Activated T-cell treated with anti-CD3 and anti-CD28 coated beads, Interleukin-2, amount 50 U/mL, for 4 hours (primary cell): ENCODE measurements around the gene DNAH3. TPM values are rescaled to one million over a fixed set of nuclear protein-coding genes. Genes with fewer than 3 reads are reported as not detected.
"Not testable (repeated sequence)": the region's sequence is repeated elsewhere in the genome, so short reads cannot be mapped to it uniquely, and the experiment has no call there.

Source experiments
- ATAC-seq, 2 donors: fragments of 200-7000 bp; cut with Tn5 transposase; one replicate each; pipeline ENCODE4 v1.10.0; 2021
- DNase-seq: peaks from one replicate; pipeline ENCODE4 v3.0.0-alpha.2; 2020
- H3K27me3 Mint-ChIP-seq: one replicate; pipeline ENCODE4 v1.8.0; 2021; ENCODE audit warnings: low read depth, mixed read lengths
- H3K36me3 Mint-ChIP-seq: one replicate; pipeline ENCODE4 v1.8.0; 2022; ENCODE audit warnings: mixed read lengths; ENCODE audit not compliant: insufficient read depth
- H3K4me1 Mint-ChIP-seq: one replicate; pipeline ENCODE4 v1.8.0; 2021; ENCODE audit warnings: low read depth, mixed read lengths
- H3K4me3 Mint-ChIP-seq: one replicate; pipeline ENCODE4 v1.8.0; 2021; ENCODE audit warnings: mild to moderate bottlenecking, moderate library complexity, mixed read lengths
- H3K9me3 Mint-ChIP-seq: one replicate; pipeline ENCODE4 v1.8.0; 2021; ENCODE audit warnings: mixed read lengths
- total RNA-seq, 3 donors: library from RNA; stranded (reverse); gene quantifications; one replicate each; pipeline ENCODE4 v1.2.1, GENCODE V29; 2021

DNAH3 gene
- total RNA-seq, 3 donors from 2014 or later: not detected

DNA sequence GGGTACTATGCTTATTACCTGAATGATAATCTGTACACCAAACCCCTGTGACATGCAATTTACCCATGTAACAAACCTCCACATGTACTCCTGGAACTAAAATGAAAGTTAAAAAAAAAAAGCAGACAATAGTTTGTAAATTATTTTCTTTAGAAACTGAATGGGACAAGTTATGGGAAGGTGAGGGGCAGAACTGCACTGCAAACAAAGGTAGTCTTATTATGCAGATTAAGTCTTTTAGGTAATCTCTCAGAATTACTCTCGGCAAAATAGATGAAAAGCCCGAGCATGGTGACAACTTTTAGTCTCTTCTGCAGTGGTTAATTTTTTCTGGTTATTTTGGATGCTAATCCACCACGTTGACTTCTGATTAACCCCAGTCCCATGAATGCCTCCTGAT is 33.3 kb upstream of the DNAH3 start:
- Mint-ChIP-seq H3K4me1 (peaks cover 14% of the 10 kb centered on the region), H3K4me3 (no peak overlapping the region), H3K9me3 (peaks cover 9% of the 10 kb centered on the region), H3K27me3 (no peaks in the 10 kb centered on the region), H3K36me3 (peaks cover 35% of the 10 kb centered on the region)
- ATAC-seq (no peak), DNase-seq (no peak)

DNA sequence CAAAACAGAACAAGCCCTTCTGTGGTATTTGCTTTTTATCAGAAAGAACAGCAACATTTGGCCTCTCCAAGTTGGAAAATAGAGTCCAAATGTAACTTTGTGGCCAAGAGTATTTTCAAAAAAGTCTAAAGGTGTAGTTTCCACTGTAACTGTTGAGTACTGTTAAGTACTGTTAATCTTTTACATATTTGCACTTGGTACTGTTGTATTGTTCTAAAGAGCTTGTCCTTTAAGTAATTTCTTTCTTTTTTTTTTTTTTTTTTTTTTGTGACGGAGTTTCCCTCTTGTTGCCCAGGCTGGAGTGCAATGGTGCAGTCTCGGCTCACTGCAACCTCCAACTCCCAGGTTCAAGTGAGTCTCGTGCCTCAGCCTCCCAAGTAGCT is 29.3 kb upstream of the DNAH3 start:
- ATAC-seq (no peak), DNase-seq (no peak)
- peaks cover 7% of the 10 kb centered on the region for H3K4me1 Mint-ChIP-seq
- no peaks in the 10 kb centered on the region for H3K27me3 Mint-ChIP-seq
- no peak overlapping the region for H3K4me3 Mint-ChIP-seq
- peaks cover 56% of the 10 kb centered on the region for H3K36me3 Mint-ChIP-seq
- H3K9me3 Mint-ChIP-seq: peaks cover 12% of the 10 kb centered on the region

DNA sequence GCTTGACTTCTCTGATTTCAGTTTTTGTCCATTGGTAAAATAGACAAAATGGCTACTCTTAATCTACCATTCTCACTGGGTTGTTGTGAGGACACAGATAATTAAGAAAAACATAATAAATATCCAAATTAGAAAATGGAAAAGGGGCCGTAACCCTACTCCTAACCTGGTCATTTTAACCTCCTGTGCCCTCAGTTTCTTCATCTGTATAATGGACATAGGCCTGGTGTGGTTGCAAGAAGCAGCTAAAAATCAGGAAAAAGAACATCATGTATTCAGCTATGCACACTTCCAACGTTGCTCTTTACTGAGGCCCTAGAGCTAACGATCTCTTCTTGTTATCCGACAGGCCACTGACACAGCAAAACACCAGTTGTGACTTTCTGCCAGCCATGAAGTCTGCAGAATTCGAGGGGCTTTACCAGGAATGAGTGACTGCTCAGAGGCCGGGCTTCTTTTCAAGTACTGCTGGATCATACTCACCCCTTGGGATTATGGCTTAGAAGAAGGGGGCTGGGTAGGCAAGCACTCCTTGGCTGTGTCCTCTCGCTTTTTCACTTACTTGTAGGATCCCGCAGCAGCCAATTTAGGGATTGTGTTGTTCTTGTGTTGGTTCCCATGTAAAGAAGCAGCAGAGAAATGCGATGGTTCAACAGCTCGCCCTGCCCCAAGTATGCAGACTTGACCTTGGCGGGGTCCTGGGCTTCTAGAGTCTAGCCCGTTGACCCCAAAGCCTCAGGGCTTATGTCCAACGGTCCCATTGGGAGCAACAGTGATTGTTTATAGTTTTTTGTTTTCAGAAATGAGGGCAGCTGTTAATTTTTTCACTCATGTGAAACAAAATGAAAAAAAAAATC is 28.7 kb upstream of the DNAH3 start:
- Mint-ChIP-seq H3K36me3 (peaks cover 59% of the 10 kb centered on the region), H3K9me3 (peaks cover 6% of the 10 kb centered on the region)

GRCh38 chr16:21175397-21175796 is 24.8 kb upstream of the DNAH3 start:
- peaks cover 49% of the 10 kb centered on the region for H3K36me3 Mint-ChIP-seq
- DNase-seq (no peak), ATAC-seq (no peak)
- no peaks in the 10 kb centered on the region for H3K4me1 Mint-ChIP-seq
- H3K27me3 Mint-ChIP-seq: no peaks in the 10 kb centered on the region
- H3K4me3 Mint-ChIP-seq: no peak overlapping the region
- H3K9me3 Mint-ChIP-seq: peaks cover 4% of the 10 kb centered on the region

More for the DNA sequence above, 28.7 kb upstream of the DNAH3 start:
- DNase-seq (no peak), ATAC-seq (no peak)
- Mint-ChIP-seq H3K4me1 (peaks cover under 1% of the 10 kb centered on the region), H3K27me3 (no peaks in the 10 kb centered on the region), H3K4me3 (no peak overlapping the region)

GRCh38 chr16:21172650-21173049 is 22.0 kb upstream of the DNAH3 start:
- Mint-ChIP-seq H3K4me3 (no peak overlapping the region), H3K4me1 (no peaks in the 10 kb centered on the region), H3K9me3 (no peaks in the 10 kb centered on the region), H3K27me3 (no peaks in the 10 kb centered on the region), H3K36me3 (peaks cover 35% of the 10 kb centered on the region)
- no peak for ATAC-seq
- DNase-seq: no peak

- H3K36me3 Mint-ChIP-seq: peaks cover 30% of the 10 kb centered on the region
- H3K9me3 Mint-ChIP-seq, H3K27me3 Mint-ChIP-seq, ATAC-seq, H3K4me3 Mint-ChIP-seq, H3K4me1 Mint-ChIP-seq, DNase-seq: not testable (repeated sequence)
These were observed 19.5 kb upstream of the DNAH3 start for GRCh38 chr16:21170116-21170515.

DNA sequence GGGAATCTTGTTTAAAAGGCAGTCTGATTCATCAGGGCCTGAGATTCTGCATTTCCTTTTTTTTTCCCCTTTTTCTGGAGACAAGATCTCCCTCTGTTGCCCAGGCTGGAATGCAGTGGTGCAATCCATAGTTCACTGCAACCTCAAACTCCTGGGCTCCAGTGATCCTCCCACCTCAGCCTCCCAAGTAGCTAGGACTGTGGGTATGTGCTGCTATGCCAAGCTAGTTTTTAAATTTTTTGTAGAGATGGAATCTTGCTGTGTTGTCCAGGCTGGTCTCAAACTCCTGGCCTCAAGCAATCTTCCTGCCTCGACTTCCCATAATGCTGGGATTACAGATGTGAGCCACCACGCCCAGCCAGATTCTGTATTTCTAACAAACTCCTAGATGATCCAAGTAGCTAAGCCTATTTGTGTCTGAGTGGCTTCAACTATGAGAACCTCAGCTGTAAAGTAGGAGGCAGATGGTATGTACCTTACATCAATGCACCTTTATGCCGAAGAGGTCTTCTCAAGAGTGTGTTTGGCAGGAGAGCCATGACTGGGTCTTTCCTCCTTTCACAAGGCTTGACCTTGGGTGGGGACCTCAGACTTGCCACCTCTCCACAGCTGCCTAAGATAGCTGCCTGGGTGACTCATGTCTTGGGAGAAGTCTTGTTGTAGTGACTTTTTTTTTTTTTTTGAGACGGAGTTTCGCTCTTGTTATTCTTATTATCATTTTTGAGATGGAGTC is 18.8 kb upstream of the DNAH3 start:
- H3K9me3 Mint-ChIP-seq: no peaks in the 10 kb centered on the region
- DNase-seq (no peak), ATAC-seq (no peak)
- H3K4me3 Mint-ChIP-seq: no peak overlapping the region
- no peaks in the 10 kb centered on the region for H3K4me1 Mint-ChIP-seq
- peaks cover 27% of the 10 kb centered on the region for H3K36me3 Mint-ChIP-seq
- H3K27me3 Mint-ChIP-seq: no peaks in the 10 kb centered on the region

GRCh38 chr16:21167929-21168602 is 17.4 kb upstream of the DNAH3 start:
- no peaks in the 10 kb centered on the region for H3K9me3 Mint-ChIP-seq
- H3K27me3 Mint-ChIP-seq: no peaks in the 10 kb centered on the region
- DNase-seq (no peak), ATAC-seq (no peak)
- H3K36me3 Mint-ChIP-seq: peaks cover 23% of the 10 kb centered on the region
- no peaks in the 10 kb centered on the region for H3K4me1 Mint-ChIP-seq
- H3K4me3 Mint-ChIP-seq: no peak overlapping the region

- Mint-ChIP-seq H3K4me1 (no peaks in the 10 kb centered on the region), H3K9me3 (no peaks in the 10 kb centered on the region), H3K27me3 (no peaks in the 10 kb centered on the region), H3K4me3 (no peak overlapping the region), H3K36me3 (peaks cover 20% of the 10 kb centered on the region)
- ATAC-seq (no peak), DNase-seq (no peak)
These were observed 16.7 kb upstream of the DNAH3 start for GRCh38 chr16:21167360-21167759.

DNA sequence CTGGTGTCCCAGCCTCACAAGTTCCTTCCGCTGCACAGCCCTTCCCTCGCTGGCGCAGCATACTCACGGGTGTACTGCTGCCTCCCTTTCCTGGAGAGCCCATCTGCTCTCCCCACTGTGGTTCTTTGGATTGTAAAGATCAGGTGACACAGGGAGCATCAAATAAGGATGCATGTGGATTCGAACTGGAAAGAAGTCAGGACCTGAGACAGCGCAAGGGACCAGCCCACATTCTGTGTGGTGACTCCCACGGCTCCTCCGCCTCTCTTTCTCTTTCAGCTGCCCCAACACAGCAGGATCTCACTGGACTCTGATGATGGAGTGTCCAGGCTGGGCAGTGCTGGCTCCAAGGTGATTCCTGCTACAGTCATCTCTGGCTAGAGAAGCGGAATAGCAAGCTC is 15.9 kb upstream of the DNAH3 start:
- Mint-ChIP-seq H3K4me1 (no peaks in the 10 kb centered on the region), H3K9me3 (no peaks in the 10 kb centered on the region), H3K36me3 (peaks cover 22% of the 10 kb centered on the region), H3K4me3 (no peak overlapping the region), H3K27me3 (no peaks in the 10 kb centered on the region)
- ATAC-seq: no peak
- DNase-seq: no peak

- Mint-ChIP-seq H3K36me3 (peaks cover 14% of the 10 kb centered on the region), H3K27me3 (no peaks in the 10 kb centered on the region), H3K4me1 (no peaks in the 10 kb centered on the region), H3K4me3 (no peak overlapping the region), H3K9me3 (no peaks in the 10 kb centered on the region)
- DNase-seq (no peak), ATAC-seq (no peak)
These were observed 14.0 kb upstream of the DNAH3 start for GRCh38 chr16:21164521-21165168.

- Mint-ChIP-seq H3K4me1 (peaks cover 8% of the 10 kb centered on the region), H3K27me3 (no peaks in the 10 kb centered on the region), H3K36me3 (peaks cover 14% of the 10 kb centered on the region), H3K4me3 (no peak overlapping the region), H3K9me3 (no peaks in the 10 kb centered on the region)
- no peak for ATAC-seq
- DNase-seq: no peak
These were observed 12.9 kb upstream of the DNAH3 start for GRCh38 chr16:21163576-21163975.

GRCh38 chr16:21162661-21163151 is 12.1 kb upstream of the DNAH3 start:
- ATAC-seq (no peak), DNase-seq (no peak)
- H3K27me3 Mint-ChIP-seq: no peaks in the 10 kb centered on the region
- H3K9me3 Mint-ChIP-seq: no peaks in the 10 kb centered on the region
- peaks cover 13% of the 10 kb centered on the region for H3K4me1 Mint-ChIP-seq
- no peak overlapping the region for H3K4me3 Mint-ChIP-seq
- peaks cover 14% of the 10 kb centered on the region for H3K36me3 Mint-ChIP-seq

DNA sequence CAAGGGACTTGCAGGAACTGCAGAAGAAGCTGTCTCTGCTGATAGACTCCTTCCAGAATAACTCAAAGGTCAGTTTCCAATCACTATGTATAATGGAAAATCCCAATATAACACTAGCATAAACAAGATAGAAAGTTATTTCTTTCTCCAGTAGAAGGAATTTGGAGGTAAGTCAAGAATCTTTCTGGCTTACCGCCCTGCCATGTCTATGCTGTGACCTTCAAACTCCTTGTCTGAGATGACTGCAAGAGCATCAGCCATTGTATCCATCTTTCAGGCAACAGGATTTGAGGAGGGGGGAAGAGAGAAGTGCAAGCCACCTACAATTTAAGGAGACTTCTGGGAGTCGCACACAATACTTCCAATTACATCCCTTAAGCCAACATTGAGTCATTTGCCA is 10.6 kb upstream of the DNAH3 start:
- H3K36me3 Mint-ChIP-seq: peaks cover 9% of the 10 kb centered on the region
- H3K27me3 Mint-ChIP-seq: no peaks in the 10 kb centered on the region
- H3K9me3 Mint-ChIP-seq: no peaks in the 10 kb centered on the region
- DNase-seq (no peak), ATAC-seq (no peak)
- H3K4me1 Mint-ChIP-seq: peaks cover 17% of the 10 kb centered on the region
- H3K4me3 Mint-ChIP-seq: no peak overlapping the region
